Activated T-helper 1 cell treated with anti-CD3 and anti-CD28 coated beads, Interleukin-12 subunit alpha, Interleukin-12 subunit beta, Interleukin-2, Interleukin-4 antibody, amounts not matched to agents 30 ng/mL and 10 ng/mL and 1 ng/mL, durations not matched to agents 14 hours and 24 hours and 36 hours (primary cell): ENCODE data around the gene PPP1R2B. TPM values are rescaled to one million over a fixed set of nuclear protein-coding genes. Genes with fewer than 3 reads are reported as not detected.

ENCODE experiments used
- DNase-seq: peaks from one replicate; pipeline ENCODE4 v3.0.0; 2021; ENCODE audit warnings: low spot score
- H3K27ac Mint-ChIP-seq: one replicate; pipeline ENCODE4 v1.8.0; 2021; ENCODE audit warnings: mild to moderate bottlenecking, mixed read lengths
- H3K27me3 Mint-ChIP-seq: one replicate; pipeline ENCODE4 v1.8.0; 2022; ENCODE audit warnings: mild to moderate bottlenecking, moderate library complexity, mixed read lengths; ENCODE audit not compliant: insufficient read depth
- H3K36me3 Mint-ChIP-seq: one replicate; pipeline ENCODE4 v1.8.0; 2021; ENCODE audit warnings: low read depth, mixed read lengths
- H3K4me1 Mint-ChIP-seq: one replicate; pipeline ENCODE4 v1.8.0; 2021; ENCODE audit warnings: low read depth, mixed read lengths
- H3K4me3 Mint-ChIP-seq: one replicate; pipeline ENCODE4 v1.8.0; 2021; ENCODE audit warnings: mild to moderate bottlenecking, moderate library complexity, mixed read lengths
- H3K9me3 Mint-ChIP-seq: one replicate; pipeline ENCODE4 v1.8.0; 2021; ENCODE audit warnings: mixed read lengths
- intact Hi-C: fragments of 100-400 bp; cut with micrococcal nuclease; formaldehyde crosslinking; loops from one replicate; pipeline ENCODE4 v1.15.1; 2024
- total RNA-seq: library from RNA; stranded (reverse); gene quantifications from 2 replicates; pipeline ENCODE4 v1.2.3, GENCODE V29; 2022

The PPP1R2B gene
- total RNA-seq, 1 donor from 2014 or later, result 0.39 TPM

GRCh38 chr5:156888520-156888919, 38.4 kb downstream of the PPP1R2B start:
- no peak for DNase-seq
- H3K36me3 Mint-ChIP-seq, result peaks cover 8% of the 10 kb centered on the region
- no peak overlapping the region for H3K4me3 Mint-ChIP-seq
- H3K9me3 Mint-ChIP-seq, result peaks cover under 1% of the 10 kb centered on the region
- H3K27ac Mint-ChIP-seq, result peak overlapping the region; percentile 64
- peaks cover 52% of the 10 kb centered on the region for H3K4me1 Mint-ChIP-seq
- no peaks in the 10 kb centered on the region for H3K27me3 Mint-ChIP-seq
- intact Hi-C loops, result no loop called here

GRCh38 chr5:156892223-156892622, 42.1 kb downstream of the PPP1R2B start:
- Mint-ChIP-seq H3K4me1 (peaks cover 63% of the 10 kb centered on the region), H3K27me3 (no peaks in the 10 kb centered on the region), H3K27ac (peak overlapping the region; percentile 94), H3K9me3 (peaks cover 4% of the 10 kb centered on the region), H3K36me3 (peaks cover 4% of the 10 kb centered on the region), H3K4me3 (peak overlapping the region; percentile 5)
- no peak for DNase-seq
- intact Hi-C loops, result loop anchor here (1.0 to 2.0 kb wide), 2 partner anchors 21 to 42 kb away; no protein-coding TSS in a partner anchor

GRCh38 chr5:156892864-156893263, 42.8 kb downstream of the PPP1R2B start:
- intact Hi-C loops, result loop anchor here (1.0 to 2.0 kb wide), 3 partner anchors 20 to 239 kb away; no protein-coding TSS in a partner anchor
- H3K9me3 Mint-ChIP-seq, result peaks cover 4% of the 10 kb centered on the region
- H3K36me3 Mint-ChIP-seq, result peaks cover 4% of the 10 kb centered on the region
- peak overlapping the region; percentile 94 for H3K27ac Mint-ChIP-seq
- DNase-seq, result no peak
- H3K4me1 Mint-ChIP-seq, result peaks cover 61% of the 10 kb centered on the region
- H3K27me3 Mint-ChIP-seq, result no peaks in the 10 kb centered on the region
- peak overlapping the region; percentile 32 for H3K4me3 Mint-ChIP-seq

GRCh38 chr5:156893517-156893916, 43.4 kb downstream of the PPP1R2B start:
- peaks cover 9% of the 10 kb centered on the region for H3K36me3 Mint-ChIP-seq
- peaks cover 4% of the 10 kb centered on the region for H3K9me3 Mint-ChIP-seq
- H3K27ac Mint-ChIP-seq, result peak overlapping the region; percentile 94
- no peak for DNase-seq
- H3K27me3 Mint-ChIP-seq, result no peaks in the 10 kb centered on the region
- intact Hi-C loops, result loop anchor here (1.0 to 2.0 kb wide), 2 partner anchors 19 to 239 kb away; no protein-coding TSS in a partner anchor
- H3K4me1 Mint-ChIP-seq, result peaks cover 60% of the 10 kb centered on the region
- H3K4me3 Mint-ChIP-seq, result peak overlapping the region; percentile 32

- no peak overlapping the region for H3K27ac Mint-ChIP-seq
- H3K4me1 Mint-ChIP-seq, result peaks cover 47% of the 10 kb centered on the region
- H3K9me3 Mint-ChIP-seq, result peaks cover 11% of the 10 kb centered on the region
- no peaks in the 10 kb centered on the region for H3K27me3 Mint-ChIP-seq
- intact Hi-C loops, result no loop called here
- no peak overlapping the region for H3K4me3 Mint-ChIP-seq
- no peak for DNase-seq
- peaks cover 16% of the 10 kb centered on the region for H3K36me3 Mint-ChIP-seq
These were observed 46.5 kb downstream of the PPP1R2B start for GRCh38 chr5:156896546-156896945.

Other genes with a start within 250 kb of the PPP1R2B start
- 24.5 and 27.3 TPM in 2 replicates for gene TIMD4, start 112.9 kb downstream of the PPP1R2B start, total RNA-seq
- 2.4 and 2.5 TPM in 2 replicates for gene HAVCR1, start 208.8 kb downstream of the PPP1R2B start, total RNA-seq